Measurements from ENCODE around the gene SLC2A10. TPM values are rescaled to one million over a fixed set of nuclear protein-coding genes. Genes with fewer than 3 reads are reported as not detected.

Gene SLC2A10
- total RNA-seq, 1 experiment from 2014 or later, result not detected

GRCh38 chr20:46755483-46756413 is 46.3 kb downstream of the SLC2A10 start:
- no peaks in the 10 kb centered on the region for H3K27me3 ChIP-seq (replicated peaks; ENCODE audit: insufficient read depth, low read depth, low read length, poor library complexity)
- DNase-seq (ENCODE audit: low spot score), result no peak
- POLR2A ChIA-PET (ENCODE audit: low non-redundant PET), result no interaction called here
- no peaks in the 10 kb centered on the region for H3K36me3 ChIP-seq (ENCODE audit: insufficient read depth, low read length, poor library complexity, severe bottlenecking)
- H3K4me3 ChIP-seq (ENCODE audit: low read depth, low read length, poor library complexity, severe bottlenecking), result no peak overlapping the region
- no peaks in the 10 kb centered on the region for H3K4me1 ChIP-seq (ENCODE audit: insufficient read depth, low read length, poor library complexity, severe bottlenecking)
- H3K27ac ChIP-seq (ENCODE audit: low read depth, low read length, poor library complexity, severe bottlenecking), result no peak overlapping the region
- no peak for TF ChIP-seq EZH2 (IDR thresholded peaks at IDR 0.05; ENCODE audit: borderline replicate concordance, low read depth, low read length, poor library complexity, severe bottlenecking)
- TF ChIP-seq CTCF (conservative IDR thresholded peaks at IDR 0.05; ENCODE audit: low read depth, low read length), result no peak
- CTCF ChIA-PET, result no interaction called here
- BruUV-seq (replicated peaks), result no TSS peak
- intact Hi-C loops (cut with micrococcal nuclease; ENCODE audit: unreplicated experiment), result no loop called here
- no peaks in the 10 kb centered on the region for H3K9me3 ChIP-seq (ENCODE audit: low read depth, low read length, poor library complexity, severe bottlenecking)

GRCh38 chr20:46756419-46756818 is 47.0 kb downstream of the SLC2A10 start:
- ChIA-PET CTCF (no interaction called here), POLR2A (ENCODE audit: low non-redundant PET) (no interaction called here)
- Histone ChIP-seq H3K4me1 (ENCODE audit: insufficient read depth, low read length, poor library complexity, severe bottlenecking) (no peaks in the 10 kb centered on the region), H3K4me3 (ENCODE audit: low read depth, low read length, poor library complexity, severe bottlenecking) (no peak overlapping the region), H3K27ac (ENCODE audit: low read depth, low read length, poor library complexity, severe bottlenecking) (no peak overlapping the region), H3K27me3 (replicated peaks; ENCODE audit: insufficient read depth, low read depth, low read length, poor library complexity) (no peaks in the 10 kb centered on the region), H3K9me3 (ENCODE audit: low read depth, low read length, poor library complexity, severe bottlenecking) (no peaks in the 10 kb centered on the region), H3K36me3 (ENCODE audit: insufficient read depth, low read length, poor library complexity, severe bottlenecking) (no peaks in the 10 kb centered on the region)
- TF ChIP-seq EZH2 (IDR thresholded peaks at IDR 0.05; ENCODE audit: borderline replicate concordance, low read depth, low read length, poor library complexity, severe bottlenecking) (no peak), CTCF (conservative IDR thresholded peaks at IDR 0.05; ENCODE audit: low read depth, low read length) (no peak)
- BruUV-seq (replicated peaks), result no TSS peak
- DNase-seq (ENCODE audit: low spot score), result no peak
- intact Hi-C loops (cut with micrococcal nuclease; ENCODE audit: unreplicated experiment), result no loop called here

- H3K27ac ChIP-seq (ENCODE audit: low read depth, low read length, poor library complexity, severe bottlenecking), result no peak overlapping the region
- no TSS peak for BruUV-seq (replicated peaks)
- H3K36me3 ChIP-seq (ENCODE audit: insufficient read depth, low read length, poor library complexity, severe bottlenecking), result no peaks in the 10 kb centered on the region
- ChIA-PET CTCF (no interaction called here), POLR2A (ENCODE audit: low non-redundant PET) (no interaction called here)
- no peaks in the 10 kb centered on the region for H3K9me3 ChIP-seq (ENCODE audit: low read depth, low read length, poor library complexity, severe bottlenecking)
- no peak for DNase-seq (ENCODE audit: low spot score)
- intact Hi-C loops (cut with micrococcal nuclease; ENCODE audit: unreplicated experiment), result no loop called here
- no peaks in the 10 kb centered on the region for H3K27me3 ChIP-seq (replicated peaks; ENCODE audit: insufficient read depth, low read depth, low read length, poor library complexity)
- TF ChIP-seq CTCF (conservative IDR thresholded peaks at IDR 0.05; ENCODE audit: low read depth, low read length) (no peak), EZH2 (IDR thresholded peaks at IDR 0.05; ENCODE audit: borderline replicate concordance, low read depth, low read length, poor library complexity, severe bottlenecking) (no peak)
- H3K4me1 ChIP-seq (ENCODE audit: insufficient read depth, low read length, poor library complexity, severe bottlenecking), result no peaks in the 10 kb centered on the region
- H3K4me3 ChIP-seq (ENCODE audit: low read depth, low read length, poor library complexity, severe bottlenecking), result no peak overlapping the region
Observed at GRCh38 chr20:46757135-46757534, 47.7 kb downstream of the SLC2A10 start.
